ENCODE results near the gene ZBTB17.
"Not testable (repeated sequence)": the region's sequence is repeated elsewhere in the genome, so short reads cannot be mapped to it uniquely, and the experiment has no call there.

The ZBTB17 gene

GRCh38 chr1:16011936-16012589, 36.2 kb upstream of the ZBTB17 start:
- in situ Hi-C loops (cut with HindIII; ENCODE audit: low sequenced_read_pairs): no loop called here

GRCh38 chr1:16010837-16011236, 34.9 kb upstream of the ZBTB17 start:
- in situ Hi-C loops (cut with HindIII; ENCODE audit: low sequenced_read_pairs): no loop called here

- in situ Hi-C loops (cut with HindIII; ENCODE audit: low sequenced_read_pairs): no loop called here
These were observed 33.8 kb upstream of the ZBTB17 start for GRCh38 chr1:16009678-16010077.

GRCh38 chr1:16009030-16009460, 33.1 kb upstream of the ZBTB17 start:
- in situ Hi-C loops (cut with HindIII; ENCODE audit: low sequenced_read_pairs): no loop called here

GRCh38 chr1:16007671-16008341, 31.9 kb upstream of the ZBTB17 start:
- in situ Hi-C loops (cut with HindIII; ENCODE audit: low sequenced_read_pairs): no loop called here

- in situ Hi-C loops (cut with HindIII; ENCODE audit: low sequenced_read_pairs): no loop called here
These were observed 30.9 kb upstream of the ZBTB17 start for GRCh38 chr1:16006552-16007485.

- in situ Hi-C loops (cut with HindIII; ENCODE audit: low sequenced_read_pairs): no loop called here
These were observed 30.1 kb upstream of the ZBTB17 start for GRCh38 chr1:16006010-16006409.

- in situ Hi-C loops (cut with HindIII; ENCODE audit: low sequenced_read_pairs): no loop called here
These were observed 29.7 kb upstream of the ZBTB17 start for GRCh38 chr1:16005597-16005996.

GRCh38 chr1:16001274-16001673, 25.4 kb upstream of the ZBTB17 start:
- in situ Hi-C loops (cut with HindIII; ENCODE audit: low sequenced_read_pairs): not testable (repeated sequence)

GRCh38 chr1:15998929-15999328, 23.0 kb upstream of the ZBTB17 start:
- in situ Hi-C loops (cut with HindIII; ENCODE audit: low sequenced_read_pairs): no loop called here

GRCh38 chr1:15997637-15998280, 21.9 kb upstream of the ZBTB17 start:
- in situ Hi-C loops (cut with HindIII; ENCODE audit: low sequenced_read_pairs): no loop called here

GRCh38 chr1:15997076-15997585, 21.2 kb upstream of the ZBTB17 start:
- in situ Hi-C loops (cut with HindIII; ENCODE audit: low sequenced_read_pairs): no loop called here

GRCh38 chr1:15994590-15995351, 18.9 kb upstream of the ZBTB17 start:
- in situ Hi-C loops (cut with HindIII; ENCODE audit: low sequenced_read_pairs): no loop called here

GRCh38 chr1:15994081-15994480, 18.2 kb upstream of the ZBTB17 start:
- in situ Hi-C loops (cut with HindIII; ENCODE audit: low sequenced_read_pairs): no loop called here

GRCh38 chr1:15993666-15994065, 17.8 kb upstream of the ZBTB17 start:
- in situ Hi-C loops (cut with HindIII; ENCODE audit: low sequenced_read_pairs): no loop called here

- in situ Hi-C loops (cut with HindIII; ENCODE audit: low sequenced_read_pairs): no loop called here
These were observed 16.9 kb upstream of the ZBTB17 start for GRCh38 chr1:15992582-15993500.

GRCh38 chr1:15992187-15992553, 16.3 kb upstream of the ZBTB17 start:
- in situ Hi-C loops (cut with HindIII; ENCODE audit: low sequenced_read_pairs): no loop called here

- in situ Hi-C loops (cut with HindIII; ENCODE audit: low sequenced_read_pairs): no loop called here
These were observed 15.7 kb upstream of the ZBTB17 start for GRCh38 chr1:15991427-15992186.
